ENCODE measurements around the gene SNCA.

DNA sequence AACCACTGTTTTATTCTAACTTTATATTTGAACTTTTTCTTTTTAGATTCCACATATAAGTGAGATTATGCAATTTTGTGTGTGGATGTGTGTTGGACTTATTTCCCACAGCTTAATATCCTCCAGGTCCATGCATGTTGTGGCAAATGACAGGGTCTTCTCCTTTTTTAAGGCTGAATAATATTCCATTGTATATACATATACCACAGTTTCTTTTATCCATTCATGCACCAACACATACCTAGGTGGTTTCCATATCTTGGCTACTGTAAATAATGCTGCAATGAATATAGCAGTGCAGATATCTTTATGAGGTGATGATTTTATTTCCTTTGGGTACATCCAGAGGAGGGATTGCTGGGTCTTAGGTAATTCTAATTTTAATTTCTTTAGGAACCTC, 69.0 kb downstream of the SNCA start:
- no peak for TF ChIP-seq POLR2A (IDR thresholded peaks at IDR 0.05)
- TF ChIP-seq POLR2AphosphoS5 (IDR thresholded peaks at IDR 0.05), result no peak

Data from sigmoid colon (tissue), 4 donors.